Keratinocyte (primary cell): ENCODE results near the gene ERBB3. TPM values are rescaled to one million over a fixed set of nuclear protein-coding genes. Genes with fewer than 3 reads are reported as not detected.
A peak's percentile ranks its signal among the peaks of the same experiment; 100 is the strongest.

Experiments
- DNase-seq: peaks from one replicate; pipeline ENCODE4 v3.0.0-alpha.2; 2011; ENCODE audit warnings: low read depth, missing footprints, low spot score
- FAIRE-seq: peaks from 2 replicates; lab custom pipeline; 2011; peaks lifted over from hg19 to GRCh38; lab: Jason Lieb, UNC
- H2AFZ ChIP-seq: 2 replicates; pipeline ENCODE4 v1.6.0; 2012; ENCODE audit warnings: low read length, control low read depth, inconsistent platforms; ENCODE audit not compliant: control insufficient read depth
- H3K27ac ChIP-seq: 2 replicates; pipeline ENCODE4 v1.5.1; 2011; ENCODE audit warnings: low read length; ENCODE audit not compliant: control insufficient read depth, insufficient read depth
- H3K27me3 ChIP-seq: 3 replicates; pipeline ENCODE4 v1.6.0; 2011; ENCODE audit warnings: low read length; ENCODE audit not compliant: control insufficient read depth, insufficient read depth; ENCODE audit errors: extremely low read depth
- H3K36me3 ChIP-seq, 2 experiments: 2 replicates in 1 of 2; 3 replicates in 1 of 2; pipeline ENCODE4 v1.5.1; 2011; ENCODE audit warnings: low read length in 2 of 2, mild to moderate bottlenecking in 1 of 2; ENCODE audit not compliant: control insufficient read depth in 2 of 2, insufficient read depth in 2 of 2; ENCODE audit errors: extremely low read depth in 1 of 2
- H3K4me1 ChIP-seq: 3 replicates; pipeline ENCODE4 v1.5.1; 2011; ENCODE audit warnings: low read length; ENCODE audit not compliant: control insufficient read depth, insufficient read depth; ENCODE audit errors: extremely low read depth
- H3K4me2 ChIP-seq: 3 replicates; pipeline ENCODE4 v1.6.0; 2011; ENCODE audit warnings: low read depth, low read length; ENCODE audit not compliant: control insufficient read depth, insufficient read depth; ENCODE audit errors: extremely low read depth
- H3K4me3 ChIP-seq, 3 experiments: fragments of 200-600 bp in 1 of 3; sonication (generic) in 1 of 3; 2 replicates in 2 of 3; 3 replicates in 1 of 3; pipeline ENCODE4 v1.5.1; 2011 to 2016; ENCODE audit warnings: low read length in 3 of 3, mild to moderate bottlenecking in 3 of 3, control low read depth in 2 of 3, inconsistent platforms in 1 of 3, low read depth in 1 of 3, mixed read lengths in 1 of 3, mixed run types in 1 of 3, moderate library complexity in 1 of 3; ENCODE audit not compliant: control insufficient read depth in 2 of 3, insufficient read depth in 2 of 3; ENCODE audit errors: extremely low read depth in 1 of 3
- H3K79me2 ChIP-seq: 2 replicates; pipeline ENCODE4 v1.6.0; 2012; ENCODE audit warnings: low read length; ENCODE audit not compliant: control insufficient read depth, insufficient read depth
- H3K9ac ChIP-seq: 3 replicates; pipeline ENCODE4 v1.6.0; 2011; ENCODE audit warnings: low read length; ENCODE audit not compliant: control insufficient read depth, insufficient read depth; ENCODE audit errors: extremely low read depth
- H3K9me1 ChIP-seq: 3 replicates; pipeline ENCODE4 v1.6.0; 2011; ENCODE audit warnings: low read length; ENCODE audit not compliant: control insufficient read depth, insufficient read depth; ENCODE audit errors: extremely low read depth
- H3K9me3 ChIP-seq: 2 replicates; pipeline ENCODE4 v1.5.1; 2012; ENCODE audit warnings: low read depth, low read length; ENCODE audit not compliant: control insufficient read depth
- H4K20me1 ChIP-seq: 3 replicates; pipeline ENCODE4 v1.6.0; 2011; ENCODE audit warnings: low read length; ENCODE audit not compliant: control insufficient read depth, insufficient read depth; ENCODE audit errors: extremely low read depth
- CTCF ChIP-seq, 3 experiments: IDR thresholded peaks in 1 of 3; conservative IDR thresholded peaks in 1 of 3; optimal IDR thresholded peaks in 1 of 3; 2 replicates in 2 of 3; 3 replicates in 1 of 3; pipeline versions ENCODE3 to v1.5.1; 2011; ENCODE audit warnings: low read length in 3 of 3, mild to moderate bottlenecking in 3 of 3, moderate library complexity in 2 of 3, control low read depth in 1 of 3, inconsistent platforms in 1 of 3; ENCODE audit not compliant: insufficient read depth in 2 of 3; ENCODE audit errors: extremely low read depth in 1 of 3
- EZH2 ChIP-seq: IDR thresholded peaks from one replicate; pipeline ENCODE4 v1.6.1; 2012; ENCODE audit warnings: inconsistent platforms, mild to moderate bottlenecking, low read length, moderate library complexity
- dilution Hi-C: fragments of 300-500 bp; cut with MboI; formaldehyde crosslinking; loops from one replicate; pipeline ENCODE4 v1.7.0; 2020; ENCODE audit warnings: low sequenced_read_pairs; ENCODE audit not compliant: extremely low pct_ligation_motif_present
- polyA plus RNA-seq, 5 experiments: library from polyadenylated mRNA; depleted of rRNA in 3 of 5; stranded (reverse) in 3 of 5; stranded (forward) in 1 of 5; unstranded in 1 of 5; fragments of >200 nt; gene quantifications; 1 replicate in 1 of 5; 2 replicates in 3 of 5; 3 replicates in 1 of 5; pipeline versions ENCODE4 v1.2.1 to v1.2.3, GENCODE V29; 2011 to 2012; ENCODE audit warnings: missing spikeins in 2 of 5, low read depth in 1 of 5, low replicate concordance in 1 of 5

ERBB3 gene
- polyA plus RNA-seq, 1 donor (not counting 4 experiments of a cell fraction or from before 2014, with no cell fraction given) = 16.4 TPM

GRCh38 chr12:56105609-56105902 lies 25.6 kb downstream of the ERBB3 start:
- no peak overlapping the region for H2AFZ ChIP-seq
- dilution Hi-C loops = no loop called here
- H3K27ac ChIP-seq = peak overlapping the region; percentile 76
- DNase-seq = no peak
- no peak for FAIRE-seq
- peak overlapping the region; percentile 95 for H3K9ac ChIP-seq
- H3K27me3 ChIP-seq = no peaks in the 10 kb centered on the region
- H3K4me1 ChIP-seq = peaks cover 31% of the 10 kb centered on the region
- peaks cover 6% of the 10 kb centered on the region for H4K20me1 ChIP-seq
- H3K4me3 ChIP-seq = peak overlapping the region; percentile 68 to 95 (median 93)
- peak overlapping the region; percentile 100 for H3K4me2 ChIP-seq
- H3K79me2 ChIP-seq = peaks cover 37% of the 10 kb centered on the region
- TF ChIP-seq CTCF (optimal IDR thresholded peaks at IDR 0.05 in 1 of 3, IDR thresholded peaks at IDR 0.05 in 1 of 3, conservative IDR thresholded peaks at IDR 0.05 in 1 of 3; ENCODE audit: extremely low read depth in 1 of 3, insufficient read depth in 2 of 3, low read length in 3 of 3) (no peak), EZH2 (no peak)
- H3K9me3 ChIP-seq = no peaks in the 10 kb centered on the region
- H3K36me3 ChIP-seq = peaks cover 17 to 33% of the 10 kb centered on the region in 2 experiments
- H3K9me1 ChIP-seq = no peaks in the 10 kb centered on the region

DNA sequence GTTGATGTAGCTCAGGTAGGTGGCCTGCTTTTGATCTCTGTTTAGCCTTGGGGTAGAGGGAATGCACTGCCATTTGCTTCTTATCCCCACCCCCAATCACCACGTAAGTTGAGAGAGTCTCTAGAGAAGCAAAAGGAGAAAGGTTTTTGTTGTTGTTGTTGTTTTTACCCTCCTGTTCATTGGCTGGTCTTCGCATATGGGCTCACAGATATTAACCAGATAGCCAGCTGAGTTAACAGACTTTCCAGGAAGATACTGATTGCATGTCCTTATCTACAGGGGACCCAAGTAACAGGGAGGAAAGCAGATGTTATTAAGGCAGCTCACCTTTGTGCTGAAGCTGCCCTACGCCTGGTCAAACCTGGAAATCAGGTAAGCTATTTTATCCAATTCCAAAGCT lies 27.3 kb downstream of the ERBB3 start:
- peaks cover 43% of the 10 kb centered on the region for H3K79me2 ChIP-seq
- no peak overlapping the region for H3K27ac ChIP-seq
- no peaks in the 10 kb centered on the region for H3K9me1 ChIP-seq
- no peak for TF ChIP-seq EZH2
- no peak for TF ChIP-seq CTCF (optimal IDR thresholded peaks at IDR 0.05 in 1 of 3, IDR thresholded peaks at IDR 0.05 in 1 of 3, conservative IDR thresholded peaks at IDR 0.05 in 1 of 3; ENCODE audit: extremely low read depth in 1 of 3, insufficient read depth in 2 of 3, low read length in 3 of 3)
- no peaks in the 10 kb centered on the region for H3K27me3 ChIP-seq
- no peak for FAIRE-seq
- H4K20me1 ChIP-seq = peaks cover 6% of the 10 kb centered on the region
- peaks cover 41% of the 10 kb centered on the region for H3K4me1 ChIP-seq
- dilution Hi-C loops = no loop called here
- no peak overlapping the region for H2AFZ ChIP-seq
- no peak overlapping the region for H3K9ac ChIP-seq
- no peak overlapping the region for H3K4me3 ChIP-seq
- H3K36me3 ChIP-seq = peaks cover 17 to 46% of the 10 kb centered on the region in 2 experiments
- DNase-seq = no peak
- no peaks in the 10 kb centered on the region for H3K9me3 ChIP-seq
- H3K4me2 ChIP-seq = no peak overlapping the region
